Mesenchymal stem cell (in vitro differentiated cells and primary cell): Measurements from ENCODE around the gene ZDHHC6.

Experiments used
- DNase-seq: peaks from one replicate; pipeline ENCODE4 v3.0.0-alpha.2; 2013
- H2AFZ ChIP-seq: one replicate; pipeline ENCODE4 v1.6.1; 2013; ENCODE audit warnings: low read depth, mild to moderate bottlenecking, control low read depth, inconsistent platforms, low read length, moderate library complexity
- H2AK5ac ChIP-seq: 2 replicates; pipeline ENCODE4 v1.6.1; 2013; ENCODE audit warnings: low read length, moderate library complexity, mild to moderate bottlenecking, inconsistent platforms; ENCODE audit not compliant: severe bottlenecking
- H2BK120ac ChIP-seq: one replicate; pipeline ENCODE4 v1.6.1; 2013; ENCODE audit warnings: low read depth, mild to moderate bottlenecking, inconsistent platforms, low read length, moderate library complexity
- H2BK12ac ChIP-seq, 2 experiments: one replicate each; pipeline ENCODE4 v1.6.1; 2013; ENCODE audit warnings: inconsistent platforms in 2 of 2, low read length in 2 of 2, mild to moderate bottlenecking in 2 of 2, moderate library complexity in 2 of 2, control low read depth in 1 of 2
- H2BK15ac ChIP-seq: one replicate; pipeline ENCODE4 v1.6.1; 2013; ENCODE audit warnings: mild to moderate bottlenecking, low read depth, inconsistent platforms; ENCODE audit not compliant: poor library complexity, severe bottlenecking
- H2BK5ac ChIP-seq: 2 replicates; pipeline ENCODE4 v1.6.1; 2013; ENCODE audit warnings: low read depth, mild to moderate bottlenecking, low read length, control low read depth, inconsistent platforms; ENCODE audit not compliant: poor library complexity, severe bottlenecking
- H3K14ac ChIP-seq, 2 experiments: one replicate each; pipeline ENCODE4 v1.6.1; 2013; ENCODE audit warnings: inconsistent platforms in 2 of 2, low read length in 2 of 2, control low read depth in 1 of 2, mild to moderate bottlenecking in 1 of 2, moderate library complexity in 1 of 2
- H3K18ac ChIP-seq, 2 experiments: one replicate each; pipeline ENCODE4 v1.6.1; 2013; ENCODE audit warnings: inconsistent platforms in 2 of 2, low read length in 2 of 2, control low read depth in 1 of 2, low read depth in 1 of 2, mild to moderate bottlenecking in 1 of 2
- H3K23ac ChIP-seq, 2 experiments: one replicate each; pipeline ENCODE4 v1.6.1; 2013; ENCODE audit warnings: inconsistent platforms in 2 of 2, low read length in 2 of 2, mild to moderate bottlenecking in 2 of 2, moderate library complexity in 2 of 2, control low read depth in 1 of 2
- H3K27ac ChIP-seq: 2 replicates; pipeline ENCODE4 v1.5.1; 2013; ENCODE audit warnings: mild to moderate bottlenecking, moderate library complexity, low read length, control low read depth, inconsistent platforms; ENCODE audit not compliant: poor library complexity, severe bottlenecking
- H3K27me3 ChIP-seq, 2 experiments: 2 replicates each; pipeline versions ENCODE4 v1.6.1 to v1.7.0; 2013; ENCODE audit warnings: low read length in 2 of 2, mild to moderate bottlenecking in 2 of 2, moderate library complexity in 2 of 2, control low read depth in 1 of 2, inconsistent platforms in 1 of 2; ENCODE audit not compliant: control insufficient read depth in 1 of 2, insufficient read depth in 1 of 2
- H3K36me3 ChIP-seq, 2 experiments: 2 replicates each; pipeline versions ENCODE4 v1.6.1 to v1.7.0; 2013; ENCODE audit warnings: low read length in 2 of 2, control low read depth in 1 of 2, inconsistent platforms in 1 of 2, low read depth in 1 of 2, mild to moderate bottlenecking in 1 of 2; ENCODE audit not compliant: insufficient read depth in 2 of 2, control insufficient read depth in 1 of 2
- H3K4ac ChIP-seq, 2 experiments: one replicate each; pipeline ENCODE4 v1.6.1; 2013; ENCODE audit warnings: inconsistent platforms in 2 of 2, low read length in 2 of 2, mild to moderate bottlenecking in 2 of 2, moderate library complexity in 2 of 2, control low read depth in 1 of 2, low read depth in 1 of 2
- H3K4me1 ChIP-seq: 2 replicates; pipeline ENCODE4 v1.6.1; 2013; ENCODE audit warnings: low read depth, low read length, control low read depth; ENCODE audit not compliant: control insufficient read depth, insufficient read depth
- H3K4me2 ChIP-seq: 2 replicates; pipeline ENCODE4 v1.6.1; 2013; ENCODE audit warnings: low read length, mild to moderate bottlenecking, inconsistent platforms; ENCODE audit not compliant: poor library complexity, severe bottlenecking
- H3K4me3 ChIP-seq, 2 experiments: 2 replicates each; pipeline versions ENCODE4 v1.5.1 to v1.7.0; 2013; ENCODE audit warnings: low read length in 2 of 2, mild to moderate bottlenecking in 2 of 2, control low read depth in 1 of 2, low read depth in 1 of 2; ENCODE audit not compliant: insufficient read depth in 1 of 2
- H3K79me1 ChIP-seq: replicated peaks from 2 replicates; pipeline ENCODE4 v1.6.1; 2013; ENCODE audit warnings: mild to moderate bottlenecking, control low read depth, low read length, inconsistent platforms; ENCODE audit not compliant: poor library complexity, severe bottlenecking
- H3K9ac ChIP-seq: 2 replicates; pipeline ENCODE4 v1.7.0; 2013; ENCODE audit warnings: mild to moderate bottlenecking, low read length, moderate library complexity
- H3K9me3 ChIP-seq: 2 replicates; pipeline ENCODE4 v1.7.0; 2013; ENCODE audit warnings: mild to moderate bottlenecking, low read length; ENCODE audit not compliant: control insufficient read depth
- H4K8ac ChIP-seq: one replicate; pipeline ENCODE4 v1.6.1; 2013; ENCODE audit warnings: inconsistent platforms, mild to moderate bottlenecking, low read length, moderate library complexity
- H4K91ac ChIP-seq: one replicate; pipeline ENCODE4 v1.6.1; 2013; ENCODE audit warnings: mild to moderate bottlenecking, low read length, inconsistent platforms
- WGBS: methylation state at CpG from one replicate; pipeline ENCODE4 v1.1.7; 2013; ENCODE audit warnings: mixed read lengths; 5-methylcytosine and 5-hydroxymethylcytosine counted together

Gene ZDHHC6

DNA sequence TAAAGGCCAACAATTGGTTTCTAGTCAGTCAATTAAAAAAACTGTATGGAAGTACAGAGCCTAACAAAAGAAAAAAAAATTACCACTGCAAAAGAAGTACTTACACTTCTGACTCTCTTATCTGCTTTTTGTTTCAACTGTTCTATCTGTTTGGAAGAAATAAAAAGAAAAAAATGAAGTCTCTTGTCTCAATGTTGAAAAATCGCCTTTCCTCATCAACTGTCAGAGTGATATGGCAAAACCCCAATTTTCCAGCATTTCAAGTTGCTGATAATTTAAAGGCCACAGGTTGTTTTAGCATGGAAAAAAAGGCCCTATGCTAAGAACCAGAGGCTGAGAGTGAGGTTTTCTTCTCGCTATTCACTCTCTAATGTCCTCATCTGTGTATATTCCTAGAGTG lies 13.6 kb downstream of the ZDHHC6 start:
- H3K4me2 ChIP-seq = no peak overlapping the region
- H3K27me3 ChIP-seq = no peaks in the 10 kb centered on the region
- H2AFZ ChIP-seq = no peak overlapping the region
- 100% methylated on average over 1 of the region's 2 CpGs for WGBS
- H2BK15ac ChIP-seq = no peak overlapping the region
- no peak overlapping the region for H3K18ac ChIP-seq
- DNase-seq = no peak
- H2AK5ac ChIP-seq = no peak overlapping the region
- no peak overlapping the region for H3K9ac ChIP-seq
- H2BK12ac ChIP-seq = no peak overlapping the region
- peaks cover 3% of the 10 kb centered on the region for H3K79me1 ChIP-seq
- no peak overlapping the region for H2BK5ac ChIP-seq
- no peak overlapping the region for H3K27ac ChIP-seq
- H2BK120ac ChIP-seq = no peak overlapping the region
- H3K4me1 ChIP-seq = no peaks in the 10 kb centered on the region
- H3K14ac ChIP-seq = no peak overlapping the region
- H4K8ac ChIP-seq = no peak overlapping the region
- peaks cover 6 to 96% of the 10 kb centered on the region in 2 experiments for H3K36me3 ChIP-seq
- H3K23ac ChIP-seq = no peak overlapping the region
- no peak overlapping the region for H3K4me3 ChIP-seq
- H4K91ac ChIP-seq = no peak overlapping the region
- no peaks in the 10 kb centered on the region for H3K9me3 ChIP-seq
- no peak overlapping the region for H3K4ac ChIP-seq

DNA sequence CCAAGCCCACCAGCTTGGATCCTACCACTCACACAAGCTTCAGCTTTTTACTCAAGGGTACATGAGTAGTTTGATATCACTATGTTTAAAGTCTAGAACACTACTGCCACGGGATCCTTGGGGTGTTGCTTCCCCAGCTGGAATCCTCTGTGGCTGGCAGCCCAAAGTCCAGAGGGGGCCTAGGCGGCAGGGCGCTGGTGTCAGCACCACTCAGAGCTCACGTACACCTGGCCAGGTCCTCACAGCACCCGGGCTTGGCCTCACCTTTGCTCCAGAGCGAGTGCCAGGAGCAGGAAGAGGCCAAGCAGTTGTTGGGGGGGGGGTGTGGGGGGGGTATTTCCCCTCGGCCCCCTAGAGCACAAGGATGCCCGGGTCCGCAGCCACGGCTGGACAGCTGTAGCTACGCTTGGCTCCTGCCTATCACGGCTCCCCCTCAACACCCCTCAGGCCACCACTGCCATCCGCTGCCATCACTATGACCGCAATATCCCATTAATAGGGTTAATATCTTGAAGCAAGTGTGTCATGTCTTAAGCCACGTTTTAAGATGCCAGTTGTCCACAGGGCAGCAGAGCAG lies 17.0 kb downstream of the ZDHHC6 start:
- H2AK5ac ChIP-seq = no peak overlapping the region
- no peak overlapping the region for H3K4me2 ChIP-seq
- H3K4me1 ChIP-seq = no peaks in the 10 kb centered on the region
- peaks cover under 1% of the 10 kb centered on the region for H3K79me1 ChIP-seq
- H3K9ac ChIP-seq = no peak overlapping the region
- no peak overlapping the region for H4K8ac ChIP-seq
- H3K27ac ChIP-seq = no peak overlapping the region
- H3K4me3 ChIP-seq = no peak overlapping the region
- H3K14ac ChIP-seq = no peak overlapping the region
- peaks cover 6 to 92% of the 10 kb centered on the region in 2 experiments for H3K36me3 ChIP-seq
- H2BK15ac ChIP-seq = no peak overlapping the region
- H3K27me3 ChIP-seq = no peaks in the 10 kb centered on the region
- no peak overlapping the region for H3K4ac ChIP-seq
- no peak overlapping the region for H3K23ac ChIP-seq
- no peak overlapping the region for H2BK5ac ChIP-seq
- WGBS = 100% methylated on average over 6 of the region's 15 CpGs
- H4K91ac ChIP-seq = no peak overlapping the region
- no peak overlapping the region for H2BK12ac ChIP-seq
- H3K18ac ChIP-seq = no peak overlapping the region
- H3K9me3 ChIP-seq = no peaks in the 10 kb centered on the region
- H2BK120ac ChIP-seq = no peak overlapping the region
- no peak overlapping the region for H2AFZ ChIP-seq
- DNase-seq = no peak

DNA sequence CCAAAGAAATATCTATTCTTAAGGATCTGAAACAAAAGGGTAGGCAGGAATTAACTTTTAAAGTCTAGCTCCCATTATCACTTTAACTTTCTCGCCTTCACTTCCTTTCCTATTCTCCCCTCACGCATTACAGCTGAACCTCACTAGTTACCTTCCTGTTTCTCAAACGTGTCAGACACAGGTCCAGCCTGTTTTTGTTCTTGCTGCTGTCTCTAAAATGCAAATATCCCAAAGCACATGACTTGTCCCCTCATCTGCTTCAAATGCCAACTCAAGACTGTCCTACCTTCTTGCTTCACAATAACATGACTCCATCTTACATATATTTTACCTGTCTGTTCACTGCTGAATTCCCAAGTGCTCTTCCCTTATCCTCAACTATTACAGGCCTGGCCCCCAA lies 17.6 kb downstream of the ZDHHC6 start:
- H3K9me3 ChIP-seq = no peaks in the 10 kb centered on the region
- H2BK5ac ChIP-seq = no peak overlapping the region
- H2AFZ ChIP-seq = no peak overlapping the region
- H2BK12ac ChIP-seq = no peak overlapping the region
- H3K27me3 ChIP-seq = no peaks in the 10 kb centered on the region
- H3K4me2 ChIP-seq = no peak overlapping the region
- H4K8ac ChIP-seq = no peak overlapping the region
- H4K91ac ChIP-seq = no peak overlapping the region
- WGBS = 85% methylated on average over 3 of the region's 3 CpGs
- no peak overlapping the region for H3K14ac ChIP-seq
- no peak overlapping the region for H2BK120ac ChIP-seq
- no peaks in the 10 kb centered on the region for H3K79me1 ChIP-seq
- H3K18ac ChIP-seq = no peak overlapping the region
- peaks cover 6 to 91% of the 10 kb centered on the region in 2 experiments for H3K36me3 ChIP-seq
- no peak overlapping the region for H3K4ac ChIP-seq
- DNase-seq = no peak
- no peak overlapping the region for H3K23ac ChIP-seq
- no peak overlapping the region for H3K4me3 ChIP-seq
- H3K27ac ChIP-seq = no peak overlapping the region
- H2AK5ac ChIP-seq = no peak overlapping the region
- no peaks in the 10 kb centered on the region for H3K4me1 ChIP-seq
- H3K9ac ChIP-seq = no peak overlapping the region
- H2BK15ac ChIP-seq = no peak overlapping the region

DNA sequence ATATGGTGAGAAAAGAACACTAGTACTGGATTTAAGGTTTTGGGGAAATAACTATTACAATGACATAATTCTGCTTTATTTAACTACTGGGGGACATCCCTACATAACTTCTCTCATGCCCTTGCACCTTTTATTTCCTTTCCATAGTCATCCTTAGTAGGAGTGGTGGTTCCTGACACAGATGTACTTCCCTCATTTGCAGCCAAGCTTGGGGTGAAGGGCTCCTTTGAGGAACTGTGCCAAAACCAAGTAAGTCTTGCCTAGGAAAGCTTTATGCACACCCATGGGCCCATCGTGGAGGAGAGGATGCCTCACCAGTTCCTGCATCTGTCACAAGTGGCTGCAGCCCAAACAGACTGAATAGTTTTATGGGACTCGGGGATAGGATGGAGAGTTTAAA lies 20.6 kb downstream of the ZDHHC6 start:
- Histone ChIP-seq H2BK5ac (no peak overlapping the region), H3K36me3 (peaks cover 6 to 79% of the 10 kb centered on the region in 2 experiments), H2BK12ac (no peak overlapping the region), H4K8ac (no peak overlapping the region), H2AK5ac (no peak overlapping the region), H3K14ac (no peak overlapping the region), H3K23ac (no peak overlapping the region), H3K4me3 (no peak overlapping the region), H2AFZ (no peak overlapping the region), H3K4me1 (no peaks in the 10 kb centered on the region), H2BK15ac (no peak overlapping the region), H3K18ac (no peak overlapping the region), H4K91ac (no peak overlapping the region), H3K4me2 (no peak overlapping the region), H3K9me3 (no peaks in the 10 kb centered on the region), H2BK120ac (no peak overlapping the region), H3K27ac (no peak overlapping the region), H3K27me3 (no peaks in the 10 kb centered on the region), H3K9ac (no peak overlapping the region), H3K79me1 (no peaks in the 10 kb centered on the region), H3K4ac (no peak overlapping the region)
- DNase-seq = no peak
- WGBS = 80% methylated on average over 1 of the region's 2 CpGs
